Left cardiac atrium (tissue), 4 donors: ENCODE data around the gene BACE2. TPM values are rescaled to one million over a fixed set of nuclear protein-coding genes. Genes with fewer than 3 reads are reported as not detected.

Experiments used
- ATAC-seq, 2 donors: fragments of 200-7000 bp; cut with Tn5 transposase; one replicate each; pipeline ENCODE4 v1.9.1; 2020; ENCODE audit warnings: mild to moderate bottlenecking in 2 of 2, moderate library complexity in 2 of 2
- DNase-seq: peaks from one replicate; pipeline ENCODE4 v3.0.0-alpha.2; 2020
- intact Hi-C, 2 donors: fragments of 100-400 bp; cut with DNase I; formaldehyde crosslinking; loops; one replicate each; pipeline versions ENCODE4 v1.14.1 to v1.15.1; 2022 to 2023
- total RNA-seq, 2 donors: library from RNA; stranded (reverse); fragmentation: NEBNext Ultra II Directional; extraction: Animal tissue kit (Norgen Biotek cat#: 25700); gene quantifications; one replicate each; pipeline ENCODE4 v1.2.1, GENCODE V29; 2021
- donor health status: DM: no; HTN: yes; CAD: no.
- donor health status: DM: no; HTN: yes; CAD: no; lungs with severe emphysema.
- donor health status: DM: yes; HTN: yes; CAD: no.
- donor health status: Dilated cardiomyopathy.

The BACE2 gene
- total RNA-seq, 2 donors from 2014 or later = 22.6 to 39.5 TPM

- no peak for ATAC-seq
- intact Hi-C loops = no loop called here
Observed at GRCh38 chr21:41147096-41147978, 20.6 kb upstream of the BACE2 start.

GRCh38 chr21:41147979-41148355, 20.0 kb upstream of the BACE2 start:
- intact Hi-C loops = no loop called here
- DNase-seq (no peak), ATAC-seq (no peak)

More at GRCh38 chr21:41147096-41147978, 20.6 kb upstream of the BACE2 start:
- no peak for DNase-seq

- intact Hi-C loops = no loop called here
- no peak for ATAC-seq
- no peak for DNase-seq
Observed at GRCh38 chr21:41148798-41149197, 19.2 kb upstream of the BACE2 start.

GRCh38 chr21:41149199-41149598, 18.8 kb upstream of the BACE2 start:
- intact Hi-C loops = no loop called here
- DNase-seq (no peak), ATAC-seq (no peak)

GRCh38 chr21:41152147-41152546, 15.8 kb upstream of the BACE2 start:
- ATAC-seq = no peak
- DNase-seq = no peak
- intact Hi-C loops = no loop called here

- DNase-seq = no peak
- ATAC-seq = no peak
- intact Hi-C loops = no loop called here
Observed at GRCh38 chr21:41153443-41153842, 14.5 kb upstream of the BACE2 start.

- intact Hi-C loops = no loop called here
- DNase-seq (no peak), ATAC-seq (no peak)
Observed at GRCh38 chr21:41156142-41156541, 11.8 kb upstream of the BACE2 start.

- ATAC-seq (no peak), DNase-seq (no peak)
- intact Hi-C loops = no loop called here
Observed at GRCh38 chr21:41158026-41158425, 9.9 kb upstream of the BACE2 start.

GRCh38 chr21:41160036-41160435, 7.9 kb upstream of the BACE2 start:
- DNase-seq = no peak
- no peak for ATAC-seq
- intact Hi-C loops = no loop called here

GRCh38 chr21:41161428-41161827, 6.5 kb upstream of the BACE2 start:
- DNase-seq (no peak), ATAC-seq (no peak)
- intact Hi-C loops = no loop called here

GRCh38 chr21:41162096-41162495, 5.9 kb upstream of the BACE2 start:
- intact Hi-C loops = no loop called here
- no peak for ATAC-seq
- no peak for DNase-seq

- DNase-seq (no peak), ATAC-seq (no peak)
- intact Hi-C loops = no loop called here
Observed at GRCh38 chr21:41163091-41163490, 4.9 kb upstream of the BACE2 start.

GRCh38 chr21:41164052-41164451, 3.9 kb upstream of the BACE2 start:
- ATAC-seq = no peak
- DNase-seq = no peak
- intact Hi-C loops = no loop called here

GRCh38 chr21:41164981-41165655, 2.8 kb upstream of the BACE2 start:
- ATAC-seq (no peak), DNase-seq (peak; percentile 44)
- intact Hi-C loops = no loop called here

GRCh38 chr21:41166884-41167283, 1.1 kb upstream of the BACE2 start:
- intact Hi-C loops = no loop called here
- ATAC-seq (peak; percentile 1 to 5), DNase-seq (peak; percentile 43)

- ATAC-seq (peak; percentile 13 to 40), DNase-seq (peak; percentile 74)
- intact Hi-C loops = no loop called here
Observed at GRCh38 chr21:41168391-41169257, 664 bp downstream of the BACE2 start.

- no peak for DNase-seq
- intact Hi-C loops = no loop called here
- no peak for ATAC-seq
Observed at GRCh38 chr21:41169258-41169576, 1.3 kb downstream of the BACE2 start.

GRCh38 chr21:41169701-41170100, 1.7 kb downstream of the BACE2 start:
- intact Hi-C loops = no loop called here
- ATAC-seq (no peak), DNase-seq (no peak)

GRCh38 chr21:41170442-41170841, 2.5 kb downstream of the BACE2 start:
- ATAC-seq = no peak
- peak; percentile 43 for DNase-seq
- intact Hi-C loops = no loop called here
